NCI-H748 treated with DMSO at 0.1 percent for 48 hours (cell line): ENCODE results near the gene ADCY10.

Source experiments
- DNase-seq: peaks from one replicate; lab custom pipeline; 2025; lab: John Stamatoyannopoulos, UW

The ADCY10 gene

DNA sequence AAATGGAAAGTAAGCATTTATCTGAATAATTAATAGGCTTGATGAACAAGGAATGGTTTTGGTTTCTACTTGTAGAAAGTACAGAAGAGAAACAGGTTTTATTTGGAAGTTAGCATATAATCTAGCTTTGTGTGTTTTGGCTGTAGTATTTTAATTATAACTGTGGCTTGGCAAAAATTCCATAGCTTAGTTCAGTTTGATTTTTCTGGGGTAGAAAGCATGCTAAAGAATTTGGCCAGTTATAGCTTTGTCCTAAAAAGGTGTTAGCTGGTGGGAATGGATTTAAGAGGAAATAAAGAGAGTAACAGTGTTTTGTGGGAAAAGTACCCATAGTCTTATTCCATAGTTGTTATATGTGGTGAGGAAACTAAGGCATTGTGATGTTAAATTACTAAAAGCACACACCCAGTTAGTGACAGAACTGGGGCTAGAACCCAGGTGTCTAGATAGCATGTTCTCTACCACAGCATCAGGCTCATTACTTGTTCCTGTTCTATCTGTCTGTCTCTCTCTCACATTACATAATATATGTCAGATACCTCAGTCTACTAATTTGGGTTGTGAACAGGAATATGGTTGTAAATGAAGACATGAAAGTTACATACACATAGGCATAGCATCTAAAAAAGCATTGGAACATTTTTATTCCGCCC is 137.2 kb downstream of the ADCY10 start:
- DNase-seq: no peak

DNA sequence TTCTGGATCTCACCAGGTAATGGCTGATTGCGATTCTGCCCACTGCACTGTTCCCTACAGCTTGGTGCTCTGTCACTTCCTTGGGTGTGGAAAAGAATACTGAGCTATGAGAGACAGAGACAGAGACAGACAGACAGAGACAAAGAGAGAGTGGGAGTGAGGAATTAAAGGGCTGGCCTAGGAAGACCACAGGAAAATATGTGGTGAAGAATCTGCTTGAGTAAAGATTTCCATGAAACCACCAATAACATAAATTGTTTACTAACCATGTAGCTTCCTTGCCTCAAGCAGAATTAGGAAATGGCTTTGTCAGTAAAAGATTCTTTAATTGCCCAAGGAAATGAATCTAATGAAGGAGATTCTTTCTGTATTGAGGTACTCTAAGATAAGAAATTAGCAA is 137.8 kb downstream of the ADCY10 start:
- no peak for DNase-seq

DNA sequence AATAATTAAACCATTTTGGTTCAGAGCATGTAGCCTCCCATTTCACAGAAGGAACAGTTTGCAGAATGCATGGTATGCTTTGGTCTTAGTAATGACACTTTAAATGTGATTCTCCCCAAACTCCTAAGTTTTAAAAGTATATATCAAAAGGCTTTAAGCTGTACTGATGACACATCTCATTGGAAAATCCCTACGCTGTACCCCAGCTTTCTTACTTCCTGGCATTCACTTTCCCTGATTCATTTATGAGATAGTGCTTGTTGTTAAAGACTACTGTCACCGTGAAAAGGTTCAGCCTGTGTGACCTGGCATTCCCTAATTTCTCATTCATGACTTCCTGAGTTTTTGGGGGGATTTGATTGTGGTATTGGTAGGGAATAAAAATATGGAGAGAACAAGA is 138.8 kb downstream of the ADCY10 start:
- no peak for DNase-seq

- DNase-seq: no peak
Measured at GRCh38 chr1:167774710-167775109, 139.2 kb downstream of the ADCY10 start.

DNA sequence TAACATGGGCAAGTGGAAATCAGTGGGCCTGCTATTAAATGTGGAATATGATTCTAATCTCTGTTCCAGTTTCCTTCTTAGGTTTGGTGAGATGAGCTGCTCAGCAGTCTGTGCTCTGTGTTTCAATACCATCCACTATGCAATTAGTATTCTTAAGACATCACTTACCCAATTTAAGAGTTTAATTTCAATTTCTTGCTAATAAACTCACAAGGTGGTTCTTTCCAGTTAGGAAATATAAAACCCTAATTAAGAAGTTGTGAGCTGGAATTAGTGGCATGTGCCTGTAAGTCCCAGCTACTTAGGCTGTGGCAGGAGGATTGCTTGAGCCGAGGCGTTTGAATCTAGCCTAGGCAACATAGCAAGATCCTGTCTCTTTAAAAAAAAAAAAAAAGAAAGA is 140.4 kb downstream of the ADCY10 start:
- DNase-seq: no peak

DNA sequence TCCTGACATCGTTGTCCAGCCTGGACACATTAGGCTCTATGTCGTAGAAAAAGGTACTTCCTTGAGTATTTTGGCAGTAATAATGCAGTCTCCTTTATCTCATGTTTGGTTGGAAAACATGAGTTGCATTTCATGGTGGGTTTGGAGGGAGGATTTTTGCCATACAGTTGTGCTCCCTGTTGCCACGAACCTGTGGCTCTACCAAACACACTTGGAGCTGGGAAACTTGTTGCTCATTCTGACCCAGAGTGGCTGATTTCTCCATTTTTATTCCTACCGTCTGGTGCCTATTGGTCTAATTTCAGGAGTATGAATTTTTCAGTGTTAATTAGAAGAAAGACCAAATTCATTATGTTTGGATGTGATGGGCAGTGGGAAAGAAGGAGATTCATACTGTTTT is 141.5 kb downstream of the ADCY10 start:
- DNase-seq: no peak

DNA sequence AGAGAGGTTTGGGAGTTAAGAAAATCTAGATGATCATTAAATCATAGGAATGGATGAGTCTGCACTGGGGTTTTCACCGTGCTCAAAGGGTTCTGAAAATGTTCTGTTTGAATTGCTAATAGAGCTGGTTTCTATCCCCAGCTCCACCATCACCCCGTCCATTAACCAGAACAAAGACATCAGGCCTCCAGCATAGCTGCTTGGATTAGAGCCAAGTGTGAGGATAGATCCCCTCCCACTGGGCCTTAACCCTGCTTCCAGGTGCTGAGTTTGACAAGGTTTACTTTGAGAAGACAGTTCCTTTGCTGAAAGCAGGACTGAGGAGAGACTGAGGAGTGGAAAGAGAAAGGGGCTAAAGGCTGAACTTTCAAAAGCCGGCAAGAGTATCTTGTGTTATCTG is 143.8 kb downstream of the ADCY10 start:
- DNase-seq: peak; percentile 17

DNA sequence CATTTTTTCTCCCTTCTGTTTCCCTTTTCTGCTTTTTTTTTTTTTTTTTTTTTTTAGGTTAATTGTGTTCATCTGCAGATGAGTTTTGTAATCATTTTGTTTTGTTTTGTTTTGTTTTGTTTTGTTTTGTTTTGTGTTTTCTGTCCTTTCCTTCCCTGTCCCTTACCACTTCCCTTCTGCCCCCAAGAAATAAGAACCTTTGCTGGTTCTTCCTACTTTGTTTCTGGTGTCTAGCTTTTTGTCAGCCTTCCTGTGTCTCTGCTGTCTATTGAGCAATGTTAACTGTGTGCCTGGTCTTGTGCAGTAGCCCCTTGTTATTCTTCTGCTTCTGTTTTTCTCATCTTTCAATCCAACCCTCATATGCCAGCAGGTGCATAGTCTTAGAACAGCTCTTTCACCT is 146.2 kb downstream of the ADCY10 start:
- DNase-seq: no peak

DNA sequence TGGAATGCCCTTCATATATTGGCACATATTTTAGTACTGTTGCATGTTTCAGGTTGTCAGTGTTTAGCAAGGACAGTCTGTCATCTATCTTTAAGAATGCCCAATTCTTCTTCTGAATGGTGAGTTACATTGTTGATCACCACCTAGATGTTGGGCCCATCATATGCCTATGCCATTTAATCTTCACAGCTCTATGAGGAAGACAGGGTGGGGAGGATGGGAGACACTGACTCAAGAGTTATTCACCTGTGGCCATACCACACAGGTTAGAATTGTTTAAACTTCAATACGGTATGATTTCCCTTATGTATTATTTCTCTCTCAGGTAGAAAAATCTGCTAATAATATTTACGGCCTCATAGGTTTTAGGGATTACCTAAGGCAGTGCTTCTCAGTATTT is 147.4 kb downstream of the ADCY10 start:
- no peak for DNase-seq

GRCh38 chr1:167765496-167765895 is 148.4 kb downstream of the ADCY10 start:
- no peak for DNase-seq

DNA sequence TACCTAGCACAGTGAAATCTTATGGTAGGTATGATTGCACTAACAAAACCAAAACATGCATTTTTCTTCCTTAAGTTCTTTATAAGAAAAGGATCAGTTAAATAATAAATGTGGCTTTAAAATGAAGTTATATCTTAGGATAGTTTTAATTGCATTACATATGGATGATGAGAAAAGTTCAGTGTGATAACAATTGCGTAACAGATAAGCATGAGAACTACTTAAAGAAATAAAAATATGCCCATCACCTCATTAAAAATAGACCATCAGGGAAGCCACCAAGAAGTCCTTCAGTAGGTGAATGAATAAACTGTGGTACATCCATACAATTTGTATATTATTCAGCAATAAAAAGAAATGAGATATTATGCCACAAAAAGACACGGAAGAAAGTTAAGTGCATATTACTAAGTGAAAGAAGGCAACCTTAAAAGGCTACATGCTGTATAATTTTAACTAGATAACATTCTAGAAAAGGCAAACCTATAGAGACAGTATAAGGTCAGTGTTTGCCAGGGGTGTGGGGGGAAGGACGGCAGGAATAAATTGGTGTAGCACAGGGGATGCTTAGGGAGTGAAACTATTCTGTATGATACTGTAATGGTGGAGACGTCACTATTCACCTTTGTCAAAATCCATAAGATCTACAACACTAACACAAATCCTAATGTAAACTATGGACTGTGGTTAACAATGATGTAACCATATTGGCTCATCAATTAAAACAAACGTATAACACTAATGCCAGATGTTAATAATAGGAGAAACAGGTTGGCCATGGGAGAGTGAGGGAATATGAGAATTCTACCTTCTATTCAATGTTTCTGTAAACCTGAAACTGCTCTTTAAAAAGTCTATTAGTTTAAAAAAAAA is 149.2 kb downstream of the ADCY10 start:
- no peak for DNase-seq

DNA sequence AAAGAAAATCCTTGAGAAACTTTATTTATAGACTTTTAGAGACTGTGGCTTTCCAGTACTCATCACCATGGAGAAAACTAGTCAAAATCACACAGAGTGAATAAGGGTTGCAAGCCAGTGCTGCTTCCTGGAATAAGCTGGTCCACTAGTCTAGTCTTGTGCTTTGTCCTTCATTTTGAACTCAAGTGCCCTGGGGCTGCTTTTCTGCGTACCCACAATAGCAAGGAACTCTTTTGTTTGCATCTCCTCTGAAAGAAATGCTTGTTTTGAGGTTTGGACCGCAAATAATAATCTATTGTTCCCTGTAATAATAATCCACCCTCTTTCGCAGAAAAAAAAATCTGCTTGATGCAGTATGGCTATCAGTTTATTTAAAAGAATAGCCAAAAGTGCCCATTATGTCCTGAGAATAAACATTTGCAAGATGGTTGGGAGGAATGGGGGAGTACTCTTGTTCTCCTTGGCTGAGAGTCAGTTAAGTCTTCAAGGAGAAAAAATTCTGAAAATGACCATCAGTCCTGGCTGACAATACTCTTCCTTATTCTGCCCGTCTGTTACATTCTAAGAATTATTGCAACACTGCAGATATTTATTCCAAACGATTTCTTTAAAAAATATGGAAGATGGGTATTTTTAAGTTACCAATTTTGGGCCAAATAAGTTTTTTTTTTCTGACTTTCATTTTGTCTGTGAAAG is 150.3 kb downstream of the ADCY10 start:
- no peak for DNase-seq

DNA sequence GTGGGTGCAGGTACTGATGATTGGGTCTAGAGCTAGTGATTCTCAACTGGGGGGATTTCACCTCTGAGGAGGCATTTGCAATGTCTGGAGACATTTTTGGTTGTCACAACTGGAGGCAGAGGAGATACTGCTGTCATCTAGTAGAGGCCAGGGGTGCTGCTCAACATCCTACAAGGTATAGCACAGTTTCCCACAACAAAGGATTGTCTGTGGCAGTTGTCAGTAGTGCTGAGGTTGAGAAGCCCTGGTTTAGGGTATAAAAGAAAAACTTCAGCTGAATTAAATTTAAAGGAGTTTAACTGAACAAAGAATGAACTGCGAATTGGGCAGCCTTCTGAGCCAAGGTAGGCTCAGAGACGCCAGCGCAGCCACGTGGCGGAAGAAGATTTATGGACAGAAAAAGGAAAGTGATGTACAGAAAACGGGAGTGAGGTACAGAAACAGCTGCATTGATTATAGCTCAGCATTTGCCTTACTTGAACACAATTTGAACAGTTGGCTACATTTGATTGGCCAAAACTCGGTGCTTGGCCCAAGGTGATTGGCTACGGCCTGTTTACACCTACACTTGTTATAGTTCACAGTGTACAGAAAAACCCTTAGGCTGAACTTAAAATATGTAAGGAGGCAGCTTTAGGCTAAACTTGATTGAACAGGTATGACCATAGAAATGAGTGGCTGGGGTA is 151.7 kb downstream of the ADCY10 start:
- no peak for DNase-seq

DNA sequence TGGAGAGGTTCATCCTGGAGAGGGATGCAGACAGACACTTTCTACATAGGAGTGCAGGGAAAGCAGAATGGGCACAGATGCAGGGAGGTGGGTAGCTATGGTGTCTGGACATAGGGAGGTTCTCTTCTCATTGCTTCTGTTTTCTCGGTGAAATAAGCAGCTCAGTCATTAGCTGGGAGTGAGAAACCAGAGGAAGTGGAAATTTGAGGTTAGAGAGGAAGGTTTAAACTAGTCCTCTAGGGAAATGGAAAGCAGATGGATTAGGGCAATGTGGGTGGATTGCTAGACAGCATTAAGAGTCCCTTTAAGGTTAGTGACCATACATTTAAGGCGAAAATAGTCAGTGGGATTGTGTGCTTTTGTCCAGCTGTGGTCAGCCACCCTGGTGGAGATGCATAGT is 152.5 kb downstream of the ADCY10 start:
- no peak for DNase-seq
